Activated CD8-positive, alpha-beta memory T cell treated with anti-CD3 and anti-CD28 coated beads, Interleukin-2, amount 50 U/mL, for 24 hours (primary cell): ENCODE measurements around the gene COQ4.
A peak's percentile ranks its signal among the peaks of the same experiment; 100 is the strongest.
"Not testable (repeated sequence)": the region's sequence is repeated elsewhere in the genome, so short reads cannot be mapped to it uniquely, and the experiment has no call there.

Source experiments
- DNase-seq: peaks from one replicate; pipeline ENCODE4 v3.0.0-alpha.2; 2020; ENCODE audit errors: extremely low read depth

Gene COQ4

DNA sequence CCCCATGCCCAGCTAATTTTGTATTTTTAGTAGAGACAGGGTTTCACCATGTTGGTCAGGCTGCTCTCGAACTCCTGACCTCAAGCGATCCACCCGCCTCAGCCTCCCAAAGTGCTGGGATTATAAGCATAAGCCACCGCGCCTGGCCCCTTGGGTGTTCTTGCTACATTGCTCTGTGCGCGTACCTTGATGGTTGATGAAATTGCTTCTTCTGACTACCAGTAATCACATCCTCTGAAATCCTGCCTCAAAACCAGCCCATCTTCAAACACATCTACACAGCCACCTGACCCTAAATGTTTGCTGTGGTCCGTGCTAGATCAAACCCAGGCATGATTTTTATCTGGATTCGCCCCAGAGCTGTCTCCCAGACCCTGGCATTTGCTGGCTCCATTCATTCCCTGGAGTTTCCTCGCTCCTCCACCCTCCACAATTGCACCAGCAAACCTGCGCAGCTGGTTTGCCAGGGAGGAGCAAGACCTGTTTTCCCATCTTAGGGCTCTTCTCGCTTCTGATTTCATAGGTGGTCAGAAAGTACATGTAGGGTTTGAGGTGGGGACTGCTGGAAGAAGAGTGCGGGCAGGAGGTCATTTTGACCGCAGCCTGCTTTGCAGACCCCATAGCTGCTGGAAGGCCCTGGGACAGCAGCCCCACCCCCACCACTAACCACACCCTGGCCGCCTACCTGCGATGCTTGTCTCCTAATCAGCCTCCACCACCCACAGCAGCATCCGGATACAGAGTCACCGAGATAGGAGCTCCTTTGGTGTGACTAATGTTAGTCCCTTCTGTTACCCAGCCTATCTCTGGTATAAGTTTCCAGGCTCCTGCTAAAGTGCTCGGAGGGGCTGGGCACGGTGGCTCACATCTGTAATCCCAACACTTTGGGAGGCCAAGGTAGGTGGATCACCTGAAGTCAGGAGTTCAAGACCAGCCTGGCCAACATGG, 23.8 kb upstream of the COQ4 start:
- no peak for DNase-seq

DNA sequence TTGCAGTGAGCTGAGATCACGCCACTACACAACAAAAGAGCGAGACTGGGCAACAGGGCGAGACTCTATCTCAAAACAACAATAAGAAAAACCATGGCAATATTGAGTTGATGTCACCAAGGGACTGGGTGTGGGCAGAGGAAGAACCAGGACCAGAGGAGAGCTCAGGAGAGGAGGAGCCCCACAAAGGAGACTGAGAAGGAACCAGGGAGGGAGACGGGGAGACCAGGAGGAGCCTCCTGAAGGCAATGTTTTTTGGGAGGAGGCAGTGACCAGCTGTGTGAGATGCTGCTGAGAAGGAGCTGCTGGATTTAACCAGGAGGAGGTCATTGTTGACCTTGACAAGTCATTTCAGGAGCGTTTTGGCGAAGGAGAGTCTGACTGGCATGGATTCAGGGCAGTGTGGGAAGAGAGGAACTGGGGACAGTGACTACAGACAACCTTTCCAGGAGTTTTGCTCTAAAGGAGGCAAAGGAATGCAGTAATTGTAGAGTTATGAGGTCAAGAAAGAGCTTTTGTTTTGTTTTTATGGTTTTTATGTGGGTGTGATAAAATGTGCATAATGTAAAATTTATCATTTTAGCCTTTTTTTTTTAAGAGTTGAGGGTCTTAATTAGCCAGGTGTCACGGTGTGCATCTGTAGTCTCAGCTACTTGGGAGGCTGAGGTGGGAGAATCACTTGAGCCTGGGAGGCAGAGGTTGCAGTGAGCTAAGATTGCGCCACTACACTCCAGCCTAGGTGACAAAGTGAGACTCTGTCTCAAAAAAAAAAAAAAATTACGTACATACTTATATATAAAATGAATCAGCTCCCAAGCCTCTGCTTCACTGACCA, 18.3 kb upstream of the COQ4 start:
- no peak for DNase-seq

DNA sequence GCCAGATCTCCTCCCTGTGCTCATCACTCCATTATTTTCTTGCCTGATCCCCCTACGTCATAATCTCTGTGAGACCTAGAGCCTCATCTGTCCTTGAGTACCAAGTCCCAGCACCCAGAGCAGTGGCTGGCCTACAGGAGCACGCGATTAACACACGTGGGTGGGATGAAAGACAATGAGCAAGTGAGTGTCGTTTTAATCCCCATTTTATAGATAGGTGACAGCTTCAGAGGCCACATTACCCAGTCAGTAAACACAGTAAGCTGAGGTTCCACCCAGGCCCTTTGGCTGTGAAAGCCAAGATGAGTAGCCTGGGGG, 17.7 kb upstream of the COQ4 start:
- no peak for DNase-seq

DNA sequence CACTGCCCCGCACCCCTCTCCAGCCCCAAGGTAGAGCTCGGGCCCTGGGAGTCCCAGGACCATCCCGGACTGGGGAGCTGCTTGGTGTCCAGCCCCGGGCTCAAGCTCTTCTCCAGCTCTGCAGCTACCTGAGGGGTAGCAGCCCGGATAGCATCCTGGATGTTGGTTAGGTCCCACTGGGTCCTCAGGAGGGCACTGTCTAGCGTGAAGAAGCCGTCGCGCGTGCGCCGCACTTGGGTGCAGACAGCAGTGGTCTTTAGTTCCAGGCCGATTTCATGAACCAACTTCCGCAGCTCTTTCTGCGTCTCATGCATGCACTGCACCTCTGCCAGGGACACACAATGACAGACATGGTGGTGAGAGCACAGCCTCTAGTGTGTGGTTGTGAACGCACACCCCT, 13.1 kb upstream of the COQ4 start:
- no peak for DNase-seq

DNA sequence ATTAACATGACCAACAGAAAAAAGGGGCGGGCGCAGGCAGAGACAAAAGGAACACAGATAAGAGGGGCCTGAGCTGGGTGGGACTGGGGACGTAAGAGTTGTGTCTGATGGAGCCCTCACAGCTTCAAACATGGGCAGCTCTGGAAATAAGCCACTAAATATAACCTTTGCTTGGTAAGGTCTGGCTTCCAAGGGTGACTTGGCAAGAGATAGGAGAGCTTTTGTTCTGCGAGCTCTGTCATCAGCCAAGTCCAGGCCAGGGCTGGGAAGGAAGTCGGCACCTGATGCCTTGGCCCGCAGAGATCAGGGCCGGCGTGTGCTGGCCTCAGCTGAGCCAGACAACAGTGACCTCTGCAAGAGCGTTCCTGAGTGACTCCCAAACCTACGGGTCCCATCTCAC, 12.2 kb upstream of the COQ4 start:
- no peak for DNase-seq

DNA sequence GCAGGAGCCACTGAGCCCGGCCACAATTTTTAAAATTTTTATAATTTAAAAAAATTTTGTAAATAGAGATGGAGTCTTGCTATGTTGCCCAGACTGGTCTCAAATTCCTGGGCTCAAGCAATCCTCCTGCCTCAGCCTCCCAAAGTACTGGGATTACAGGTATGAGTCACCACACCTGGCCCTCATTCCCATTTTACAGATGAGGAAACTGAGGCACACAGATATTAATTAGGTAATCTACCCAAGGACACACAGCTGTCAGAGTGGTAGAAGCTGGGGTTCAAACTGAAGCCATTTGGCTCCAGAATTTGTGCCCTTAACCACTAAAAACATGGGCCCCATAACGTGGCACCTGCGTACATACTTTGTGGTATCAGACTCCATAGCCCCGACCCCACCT, 7.9 kb upstream of the COQ4 start:
- DNase-seq, result no peak

DNA sequence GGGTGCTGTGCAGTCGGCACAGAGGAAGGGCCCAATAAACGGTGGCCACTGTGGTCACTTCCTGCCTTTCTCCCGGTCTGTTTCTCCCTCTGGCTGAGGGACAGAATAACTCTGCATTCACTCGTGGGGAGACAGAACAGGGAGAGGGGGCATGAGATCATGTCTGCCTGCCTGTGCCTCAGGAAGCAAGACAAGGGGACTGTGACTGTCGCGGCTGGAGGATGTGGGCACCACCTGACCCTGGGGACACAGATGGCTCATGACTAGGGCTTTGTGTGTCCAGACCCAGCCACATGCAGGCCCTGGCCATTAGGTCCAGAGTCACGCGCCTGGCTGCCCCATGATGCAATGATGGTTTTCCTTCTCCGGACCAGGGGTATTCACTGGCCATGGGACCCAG, 6.2 kb upstream of the COQ4 start:
- no peak for DNase-seq

DNA sequence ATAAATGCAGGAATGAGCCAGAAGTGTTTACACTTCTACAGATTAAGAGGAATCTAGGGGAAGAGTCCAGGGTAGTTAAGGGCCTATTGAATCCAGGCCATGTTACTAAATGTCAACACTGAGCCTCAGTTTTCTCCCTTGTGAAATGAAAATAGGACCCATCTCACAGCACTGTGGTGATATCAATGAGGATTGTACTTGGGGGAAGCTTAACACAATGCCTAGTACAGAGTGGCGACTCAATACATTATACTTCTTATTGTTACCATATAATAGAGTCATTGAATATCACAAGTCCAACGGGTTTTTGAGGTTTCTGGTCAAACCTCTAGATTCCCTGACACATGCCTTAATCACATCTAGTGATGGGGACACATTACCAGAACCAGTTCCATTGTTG, 5.0 kb upstream of the COQ4 start:
- no peak for DNase-seq

DNA sequence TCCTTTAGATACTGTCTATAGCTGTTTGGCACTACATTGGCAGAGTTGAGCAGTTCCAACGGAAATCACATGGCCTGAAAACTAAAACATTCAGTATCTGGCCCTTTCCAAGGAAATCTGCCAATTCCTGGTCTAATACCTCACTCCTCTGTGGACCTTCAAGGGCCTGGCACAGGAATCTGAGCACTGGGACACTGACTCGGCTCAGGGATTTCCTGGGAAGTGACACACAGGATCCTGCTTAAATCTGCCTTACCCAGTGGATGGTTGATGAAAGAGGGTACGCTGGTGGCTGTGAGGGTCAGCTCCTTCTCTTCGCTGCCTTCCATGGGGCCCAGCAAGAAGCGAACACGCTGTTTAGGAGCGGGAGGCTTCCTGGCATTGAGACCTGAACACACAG, 1.3 kb upstream of the COQ4 start:
- DNase-seq, result no peak

DNA sequence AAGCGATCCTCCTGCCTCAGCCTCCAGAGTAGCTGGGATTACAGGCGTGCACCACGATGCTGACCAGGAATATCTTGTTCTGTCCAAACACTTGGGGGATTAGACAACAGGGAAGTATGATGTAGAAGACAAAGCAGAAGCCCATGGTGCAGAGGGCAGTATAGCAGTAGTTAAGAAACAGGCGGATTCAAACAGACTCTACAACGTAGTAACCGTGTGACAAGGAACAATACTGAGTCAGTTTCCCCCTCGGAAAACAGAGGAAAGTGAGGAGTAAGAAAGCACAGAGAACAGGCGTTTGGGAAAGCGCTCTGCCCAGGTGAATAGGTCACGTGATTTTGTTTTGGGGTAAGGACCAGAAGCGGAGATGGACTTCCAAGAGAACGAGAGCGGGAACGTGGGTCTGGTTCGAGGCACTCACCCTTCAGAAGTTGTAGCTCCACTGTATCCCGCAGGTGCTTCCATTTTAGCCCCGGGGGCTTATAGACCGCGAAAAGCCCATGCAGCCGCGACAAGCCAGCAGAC, 698 bp upstream of the COQ4 start:
- DNase-seq, result no peak

DNA sequence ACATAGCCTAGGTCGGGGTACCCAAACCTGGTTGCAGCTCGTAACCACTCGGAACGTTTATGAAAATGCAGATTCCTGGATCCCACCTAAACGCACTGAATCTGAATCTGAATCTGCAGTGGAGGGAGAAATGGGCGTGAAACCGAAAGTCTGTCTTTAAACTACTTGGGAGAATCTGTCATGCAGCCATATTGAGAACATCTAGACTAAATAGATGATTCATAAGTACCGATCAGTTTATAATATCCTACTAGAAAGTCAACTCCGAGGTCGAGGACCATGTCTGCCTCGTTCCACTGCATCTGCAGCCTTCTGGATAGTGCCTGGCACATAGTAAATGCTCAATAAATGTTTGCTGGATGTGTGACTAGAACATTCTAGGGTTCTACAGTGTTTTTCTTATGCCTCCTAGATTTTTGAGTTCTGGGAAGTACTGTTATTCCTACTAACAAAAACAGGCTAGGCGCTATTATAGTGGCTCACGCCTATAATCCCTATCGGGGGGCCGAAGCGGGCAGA, 632 bp downstream of the COQ4 start:
- DNase-seq, result no peak

DNA sequence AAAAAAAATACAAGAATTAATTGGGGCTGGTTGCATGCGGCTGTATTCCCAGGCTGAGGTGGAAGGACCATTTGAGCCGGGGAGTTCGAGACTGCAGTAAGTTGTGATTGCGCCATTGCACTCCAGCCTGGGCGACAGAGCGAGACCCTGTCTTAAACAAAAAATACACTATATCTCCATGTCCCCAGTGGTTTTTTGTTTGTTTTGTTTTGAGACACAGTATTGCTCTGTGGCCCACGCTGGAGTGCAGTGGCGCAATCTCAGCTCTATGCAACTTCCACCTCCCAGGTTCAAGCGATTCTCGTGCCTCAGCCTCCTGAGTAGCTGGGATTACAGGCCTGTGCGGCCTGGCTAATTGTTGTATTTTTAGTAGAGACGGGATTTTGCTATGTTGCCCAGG, 1.2 kb downstream of the COQ4 start:
- no peak for DNase-seq

DNA sequence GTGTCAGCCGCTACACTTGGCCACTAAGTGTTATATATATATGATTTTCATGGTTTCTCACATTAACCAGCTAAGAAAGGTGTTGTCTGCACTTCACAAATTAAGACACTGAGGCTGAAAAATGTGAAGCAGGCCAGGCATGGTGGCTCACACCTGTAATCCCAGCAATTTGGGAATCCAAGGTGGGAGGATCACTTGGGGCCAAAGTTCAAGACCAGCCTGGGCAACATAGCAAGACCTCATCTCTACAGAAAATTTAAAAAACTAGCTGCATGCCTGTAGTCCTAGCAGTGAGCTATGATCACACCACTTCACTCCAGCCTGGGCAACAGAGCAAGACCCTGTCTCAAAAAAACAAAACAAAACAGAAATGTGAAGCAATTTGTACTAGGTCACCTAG, 1.8 kb downstream of the COQ4 start:
- no peak for DNase-seq

DNA sequence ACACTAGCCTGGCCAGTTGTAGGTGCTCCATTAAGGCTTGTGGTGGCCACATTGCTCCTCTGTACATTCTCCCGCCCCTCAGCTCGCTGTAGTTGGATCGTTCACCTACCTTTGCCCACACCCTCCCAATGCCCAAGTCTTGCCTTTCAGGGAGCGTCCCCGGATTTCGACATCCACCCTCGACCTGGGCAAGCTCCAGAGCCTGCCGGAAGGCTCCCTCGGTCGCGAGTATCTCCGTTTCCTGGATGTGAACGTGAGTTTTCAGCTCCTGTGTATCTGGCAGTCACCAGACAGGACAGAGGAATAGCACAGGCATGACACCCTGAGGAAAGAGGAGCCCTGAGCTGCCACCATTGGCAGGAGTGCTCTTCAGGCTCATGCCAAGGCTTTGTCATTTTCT, 3.0 kb downstream of the COQ4 start:
- no peak for DNase-seq

DNA sequence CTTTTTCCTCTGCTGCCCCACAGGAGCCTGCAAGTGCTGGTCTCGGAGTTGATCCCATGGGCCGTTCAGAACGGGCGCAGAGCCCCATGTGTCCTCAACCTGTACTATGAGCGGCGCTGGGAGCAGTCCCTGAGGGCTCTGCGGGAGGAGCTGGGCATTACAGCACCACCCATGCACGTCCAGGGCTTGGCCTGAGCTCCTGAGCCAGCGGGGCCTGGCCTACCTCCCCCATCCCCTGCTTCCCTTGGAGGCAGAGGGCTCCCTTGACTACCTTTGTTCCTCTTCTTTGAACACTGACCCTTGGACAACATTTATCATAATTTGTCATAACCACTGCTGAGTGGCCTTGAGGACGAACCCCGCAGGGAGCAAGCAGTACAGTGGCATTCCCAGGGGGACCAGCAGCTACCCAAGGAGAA, 10.8 kb downstream of the COQ4 start:
- no peak for DNase-seq

DNA sequence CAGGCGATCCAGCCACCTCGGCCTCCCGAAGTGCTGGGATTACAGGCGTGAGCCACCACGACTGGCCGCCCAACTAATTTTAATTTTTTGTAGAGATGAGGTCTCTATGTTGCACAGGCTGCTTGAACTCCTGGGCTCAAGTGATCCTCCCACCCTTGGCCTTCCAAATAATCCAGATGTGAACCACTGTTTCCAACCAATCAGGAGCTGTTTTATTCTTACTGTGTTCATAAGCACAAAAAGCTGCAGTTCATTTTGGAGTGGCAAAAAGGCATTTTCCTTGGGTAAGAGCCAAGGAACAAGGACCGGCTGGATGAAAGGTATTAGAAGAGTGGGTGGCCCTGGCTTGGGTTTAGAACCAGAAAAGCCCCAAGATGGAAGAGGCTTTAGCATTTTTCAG, 12.5 kb downstream of the COQ4 start:
- DNase-seq, result no peak

DNA sequence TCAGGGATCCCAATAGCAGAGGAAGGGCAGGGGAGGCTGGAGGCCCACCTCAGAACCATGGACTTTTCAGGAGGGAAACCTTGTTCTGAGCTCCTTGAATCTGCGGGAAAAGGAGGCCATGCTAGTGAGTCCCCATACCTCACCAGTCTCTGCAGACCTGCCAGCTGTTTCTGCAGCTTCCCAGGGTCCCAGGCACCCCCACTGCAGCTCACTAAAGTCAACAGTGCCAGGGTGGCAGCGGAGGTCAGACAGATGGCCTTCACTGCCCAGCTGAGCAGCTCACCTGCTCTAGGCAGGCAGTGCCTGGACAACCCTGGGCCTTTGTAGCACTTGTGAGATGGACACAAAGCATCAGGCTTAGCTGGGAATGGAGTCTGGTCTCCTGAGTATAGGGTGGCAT, 13.3 kb downstream of the COQ4 start:
- DNase-seq, result no peak

DNA sequence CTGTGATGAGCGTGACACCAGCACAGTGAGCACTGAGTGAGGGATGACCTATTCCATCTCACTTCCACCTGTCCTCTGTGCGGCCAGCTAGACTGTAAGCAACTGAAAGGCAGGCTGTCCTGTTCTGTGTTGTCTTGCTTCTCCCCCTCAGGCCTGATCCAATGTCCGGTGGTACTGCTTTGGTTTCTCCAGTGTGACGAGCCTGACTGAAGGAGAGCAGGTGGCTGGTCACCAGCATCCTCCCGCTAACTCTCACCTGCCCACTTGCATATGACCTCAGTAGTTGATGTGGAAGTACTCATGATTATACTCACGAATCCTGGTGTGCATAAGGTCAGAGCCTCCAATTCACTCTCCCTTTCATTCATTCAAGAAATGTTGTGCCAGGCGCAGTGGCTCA, 15.3 kb downstream of the COQ4 start:
- no peak for DNase-seq

DNA sequence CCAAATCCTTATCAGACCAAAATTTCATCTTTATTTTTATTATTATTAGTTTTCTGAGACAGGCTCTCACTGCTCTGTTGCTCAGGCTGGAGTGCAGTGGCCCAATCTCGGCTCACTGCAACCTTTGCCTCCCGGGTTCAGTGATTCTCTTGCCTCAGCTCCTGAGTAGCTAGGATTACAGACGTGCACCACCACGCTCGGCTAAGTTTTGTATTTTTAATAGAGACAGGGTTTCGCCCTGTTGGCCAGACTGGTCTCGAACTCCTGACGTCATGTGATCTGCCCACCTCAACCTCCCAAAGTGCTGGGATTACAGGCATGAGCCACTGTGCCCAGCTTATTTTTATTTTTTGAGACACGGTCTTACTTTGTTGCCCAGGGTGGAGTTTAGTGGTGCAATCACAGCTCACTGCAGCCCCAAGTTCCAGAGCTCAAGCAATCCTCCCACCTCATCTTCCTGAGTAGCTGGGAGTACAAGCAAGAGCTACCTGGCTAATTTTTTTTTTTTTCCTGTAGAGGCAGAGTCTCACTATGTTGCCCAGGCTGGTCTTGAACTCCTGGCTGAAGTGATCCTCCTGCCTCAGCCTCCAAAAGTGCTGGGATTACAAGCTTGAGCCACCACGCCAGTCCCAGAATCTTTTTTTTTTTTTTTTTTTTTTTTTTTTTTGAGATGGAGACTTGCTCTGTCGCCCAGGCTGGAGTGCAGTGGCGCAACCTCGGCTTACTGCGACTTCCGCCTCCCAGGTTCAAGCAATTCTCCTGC, 16.4 kb downstream of the COQ4 start:
- DNase-seq, result not testable (repeated sequence)

DNA sequence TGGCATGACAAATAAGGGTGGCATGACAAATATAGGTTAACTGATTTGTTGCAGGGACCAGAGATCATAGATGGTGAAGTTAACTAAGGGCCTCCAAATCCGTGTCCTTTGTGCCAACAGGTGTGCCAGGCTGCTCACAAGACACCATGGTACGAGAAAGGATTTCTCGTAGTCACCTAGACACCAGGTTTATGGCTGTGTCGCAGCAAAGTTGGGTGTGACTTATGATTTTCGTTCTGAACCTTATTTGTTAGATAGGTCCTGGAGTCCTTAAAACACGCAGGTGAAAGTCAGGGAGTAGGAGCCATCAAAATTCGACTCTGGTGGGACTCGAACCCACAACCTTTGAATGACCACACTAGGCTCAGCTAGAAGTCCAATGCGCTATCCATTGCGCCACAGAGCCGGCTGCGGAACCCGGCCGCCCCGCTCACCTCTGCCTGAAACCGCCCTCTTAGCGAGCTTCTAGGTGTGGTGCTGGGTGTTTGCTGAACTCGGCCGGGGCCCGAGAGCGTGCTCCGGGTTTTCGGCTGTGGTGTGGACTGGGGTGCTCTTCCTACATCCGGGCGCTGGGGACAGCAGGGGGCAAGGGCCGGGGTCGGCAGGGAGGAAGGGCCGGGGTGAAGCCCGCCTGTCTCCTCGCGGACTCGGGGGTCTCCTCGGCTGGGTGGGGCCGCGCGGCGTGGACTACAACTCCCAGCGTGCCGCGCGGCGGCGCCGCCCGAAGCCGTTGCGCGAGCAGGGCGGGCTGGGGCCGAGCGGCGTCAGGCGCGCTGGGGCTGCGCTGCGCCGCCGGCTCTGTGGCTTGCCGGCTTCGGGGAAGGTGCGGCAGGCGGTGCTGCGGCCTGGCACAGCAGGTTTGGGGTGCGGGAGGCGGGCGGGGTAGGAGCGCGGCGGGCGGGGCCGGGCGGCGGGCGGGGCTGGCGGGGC, 17.4 kb downstream of the COQ4 start, which contains the start of gene SLC27A4:
Gene SLC27A4, plus strand, starts transcription at position 767 of the 930 bp plus-strand sequence. CDS start 2,606 bp downstream, outside the sequence.
- peak; percentile 42 for DNase-seq
